ENCODE results near the gene NPR3.

GRCh38 chr5:32828492-32828891 is 117.4 kb downstream of the NPR3 start:
- TF ChIP-seq CTCF (IDR thresholded peaks at IDR 0.05) = no peak
- no peak for TF ChIP-seq POLR2A (IDR thresholded peaks at IDR 0.05)
- no peak for TF ChIP-seq POLR2AphosphoS5 (IDR thresholded peaks at IDR 0.05; ENCODE audit: insufficient read depth in 1 of 2, low read depth in 1 of 2)
